Uterus (tissue), 2 donors: ENCODE data around the gene STT3B.

Experiments used
- CTCF ChIP-seq, 4 experiments: fragments of 200-600 bp in 2 of 4; fragments of 450-650 bp in 2 of 4; sonication (generic) in 2 of 4; IDR thresholded peaks; one replicate each; pipeline ENCODE4 v1.5.1; 2016 to 2019; ENCODE audit warnings: antibody characterized with exemption in 4 of 4, mild to moderate bottlenecking in 2 of 4, moderate library complexity in 1 of 4
- POLR2A ChIP-seq, 2 donors: fragments of 450-650 bp; IDR thresholded peaks; one replicate each; pipeline ENCODE4 v1.6.1; 2016; ENCODE audit warnings: antibody characterized with exemption in 2 of 2, mild to moderate bottlenecking in 1 of 2, moderate library complexity in 1 of 2

GRCh38 chr3:31523543-31523942, 9.2 kb upstream of the STT3B start:
- TF ChIP-seq CTCF (IDR thresholded peaks at IDR 0.05): no peak
- no peak for TF ChIP-seq POLR2A (IDR thresholded peaks at IDR 0.05)
